Retina (tissue), 1 donor: Measurements from ENCODE around the gene KCNJ6.
"Not testable (repeated sequence)": the region's sequence is repeated elsewhere in the genome, so short reads cannot be mapped to it uniquely, and the experiment has no call there.

ENCODE experiments used
- DNase-seq: peaks from one replicate; pipeline ENCODE4 v3.0.0-alpha.2; 2016

KCNJ6 gene

GRCh38 chr21:37766129-37766528, 150.1 kb downstream of the KCNJ6 start:
- DNase-seq = no peak

- no peak for DNase-seq
Measured at GRCh38 chr21:37765221-37765900, 150.9 kb downstream of the KCNJ6 start.

GRCh38 chr21:37764691-37765090, 151.6 kb downstream of the KCNJ6 start:
- no peak for DNase-seq

- no peak for DNase-seq
Measured at GRCh38 chr21:37763298-37763697, 153.0 kb downstream of the KCNJ6 start.

GRCh38 chr21:37762606-37763005, 153.7 kb downstream of the KCNJ6 start:
- DNase-seq = peak; percentile 27

GRCh38 chr21:37761406-37761805, 154.9 kb downstream of the KCNJ6 start:
- not testable (repeated sequence) for DNase-seq

GRCh38 chr21:37759777-37760176, 156.5 kb downstream of the KCNJ6 start:
- no peak for DNase-seq

GRCh38 chr21:37758982-37759381, 157.3 kb downstream of the KCNJ6 start:
- peak; percentile 54 for DNase-seq

GRCh38 chr21:37757606-37758376, 158.5 kb downstream of the KCNJ6 start:
- DNase-seq = no peak

GRCh38 chr21:37753122-37753599, 163.1 kb downstream of the KCNJ6 start:
- DNase-seq = peak; percentile 50

- no peak for DNase-seq
Measured at GRCh38 chr21:37751268-37751975, 164.8 kb downstream of the KCNJ6 start.

- no peak for DNase-seq
Measured at GRCh38 chr21:37749132-37749531, 167.1 kb downstream of the KCNJ6 start.

GRCh38 chr21:37748351-37748750, 167.9 kb downstream of the KCNJ6 start:
- DNase-seq = no peak

GRCh38 chr21:37746849-37747248, 169.4 kb downstream of the KCNJ6 start:
- no peak for DNase-seq

- DNase-seq = no peak
Measured at GRCh38 chr21:37744551-37744950, 171.7 kb downstream of the KCNJ6 start.

GRCh38 chr21:37742532-37742931, 173.7 kb downstream of the KCNJ6 start:
- no peak for DNase-seq

- no peak for DNase-seq
Measured at GRCh38 chr21:37742115-37742514, 174.1 kb downstream of the KCNJ6 start.

GRCh38 chr21:37737996-37738395, 178.3 kb downstream of the KCNJ6 start:
- no peak for DNase-seq

GRCh38 chr21:37737507-37737906, 178.8 kb downstream of the KCNJ6 start:
- DNase-seq = no peak

- DNase-seq = no peak
Measured at GRCh38 chr21:37734846-37735245, 181.4 kb downstream of the KCNJ6 start.

- DNase-seq = no peak
Measured at GRCh38 chr21:37732927-37733326, 183.3 kb downstream of the KCNJ6 start.

- DNase-seq = no peak
Measured at GRCh38 chr21:37724201-37724600, 192.1 kb downstream of the KCNJ6 start.

GRCh38 chr21:37717534-37717933, 198.7 kb downstream of the KCNJ6 start:
- no peak for DNase-seq

GRCh38 chr21:37712569-37712934, 203.7 kb downstream of the KCNJ6 start:
- DNase-seq = not testable (repeated sequence)
